ENCODE results near the gene ERV3-1.

The ERV3-1 gene

GRCh38 chr7:64990936-64991335, 15.6 kb downstream of the ERV3-1 start, which contains the start of gene ZNF117:
ZNF117 (minus strand) TSS chr7:64991036.
- whole genome bisulfite sequencing: 78% methylated on average over 4 of the region's 4 CpGs
- no peaks in the 10 kb centered on the region for H3K4me1 ChIP-seq (ENCODE audit: control insufficient read depth, insufficient read depth, low read depth, low read length)

GRCh38 chr7:64990216-64990615, 16.3 kb downstream of the ERV3-1 start:
- no peak overlapping the region for H3K9ac ChIP-seq (ENCODE audit: low read length)
- no peak overlapping the region for H3K27ac ChIP-seq (ENCODE audit: low read length, poor library complexity, severe bottlenecking)
- H3K4ac ChIP-seq (ENCODE audit: low read depth in 1 of 2, low read length in 2 of 2): no peak overlapping the region
- no peak overlapping the region for H3K23ac ChIP-seq (ENCODE audit: low read length in 2 of 2)
- H3K4me1 ChIP-seq (ENCODE audit: control insufficient read depth, insufficient read depth, low read depth, low read length): no peaks in the 10 kb centered on the region
- no peak overlapping the region for H2BK12ac ChIP-seq (ENCODE audit: low read length in 2 of 2)
- no peak overlapping the region for H3K18ac ChIP-seq (ENCODE audit: low read depth in 1 of 2, low read length in 2 of 2)
- no peak overlapping the region for H2BK15ac ChIP-seq (ENCODE audit: low read depth, poor library complexity, severe bottlenecking)
- 95% methylated on average over 7 of the region's 7 CpGs for WGBS
- H3K79me1 ChIP-seq (replicated peaks; ENCODE audit: low read length, poor library complexity, severe bottlenecking): peaks cover 3% of the 10 kb centered on the region
- H3K9me3 ChIP-seq (ENCODE audit: control insufficient read depth, low read length): peaks cover 94% of the 10 kb centered on the region
- H2AFZ ChIP-seq (ENCODE audit: low read depth, low read length): no peak overlapping the region
- no peak overlapping the region for H3K4me3 ChIP-seq (ENCODE audit: insufficient read depth in 1 of 2, low read depth in 1 of 2, low read length in 2 of 2)
- no peak overlapping the region for H3K4me2 ChIP-seq (ENCODE audit: low read length, poor library complexity, severe bottlenecking)
- peaks cover 13 to 19% of the 10 kb centered on the region in 2 experiments for H3K36me3 ChIP-seq (ENCODE audit: control insufficient read depth in 1 of 2, insufficient read depth in 2 of 2, low read depth in 1 of 2, low read length in 2 of 2)
- H4K8ac ChIP-seq (ENCODE audit: low read length): no peak overlapping the region
- no peaks in the 10 kb centered on the region for H3K27me3 ChIP-seq (ENCODE audit: control insufficient read depth in 1 of 2, insufficient read depth in 1 of 2, low read length in 2 of 2)
- no peak overlapping the region for H2BK5ac ChIP-seq (ENCODE audit: low read depth, low read length, poor library complexity, severe bottlenecking)
- no peak overlapping the region for H2BK120ac ChIP-seq (ENCODE audit: low read depth, low read length)
- H3K14ac ChIP-seq (ENCODE audit: low read length in 2 of 2): no peak overlapping the region
- H4K91ac ChIP-seq (ENCODE audit: low read length): no peak overlapping the region
- DNase-seq: no peak
- H2AK5ac ChIP-seq (ENCODE audit: low read length, severe bottlenecking): no peak overlapping the region

More at GRCh38 chr7:64990936-64991335, 15.6 kb downstream of the ERV3-1 start, which contains the start of gene ZNF117:
- H2BK120ac ChIP-seq (ENCODE audit: low read depth, low read length): no peak within 1 kb of the TSS
- no peak within 1 kb of the TSS for H3K4me2 ChIP-seq (ENCODE audit: low read length, poor library complexity, severe bottlenecking)
- H3K14ac ChIP-seq (ENCODE audit: low read length in 2 of 2): no peak within 1 kb of the TSS
- no peak within 1 kb of the TSS for H3K9ac ChIP-seq (ENCODE audit: low read length)
- H4K91ac ChIP-seq (ENCODE audit: low read length): no peak within 1 kb of the TSS
- H3K18ac ChIP-seq (ENCODE audit: low read depth in 1 of 2, low read length in 2 of 2): no peak within 1 kb of the TSS
- H3K9me3 ChIP-seq (ENCODE audit: control insufficient read depth, low read length): peaks cover 92% of the 10 kb centered on the region
- DNase-seq: no peak
- H3K27me3 ChIP-seq (ENCODE audit: control insufficient read depth in 1 of 2, insufficient read depth in 1 of 2, low read length in 2 of 2): no peaks in the 10 kb centered on the region
- no peak within 1 kb of the TSS for H3K23ac ChIP-seq (ENCODE audit: low read length in 2 of 2)
- no peak within 1 kb of the TSS for H4K8ac ChIP-seq (ENCODE audit: low read length)
- H2BK5ac ChIP-seq (ENCODE audit: low read depth, low read length, poor library complexity, severe bottlenecking): no peak within 1 kb of the TSS
- peaks cover 3% of the 10 kb centered on the region for H3K79me1 ChIP-seq (replicated peaks; ENCODE audit: low read length, poor library complexity, severe bottlenecking)
- H2BK15ac ChIP-seq (ENCODE audit: low read depth, poor library complexity, severe bottlenecking): no peak within 1 kb of the TSS
- H3K4ac ChIP-seq (ENCODE audit: low read depth in 1 of 2, low read length in 2 of 2): no peak within 1 kb of the TSS
- no peak within 1 kb of the TSS for H2AK5ac ChIP-seq (ENCODE audit: low read length, severe bottlenecking)
- no peak within 1 kb of the TSS for H2BK12ac ChIP-seq (ENCODE audit: low read length in 2 of 2)
- no peak within 1 kb of the TSS for H3K27ac ChIP-seq (ENCODE audit: low read length, poor library complexity, severe bottlenecking)
- peak within 1 kb of the TSS in 1 of 2 experiments; percentile 44 for H3K4me3 ChIP-seq (ENCODE audit: insufficient read depth in 1 of 2, low read depth in 1 of 2, low read length in 2 of 2)
- H2AFZ ChIP-seq (ENCODE audit: low read depth, low read length): no peak within 1 kb of the TSS
- peaks cover 13 to 16% of the 10 kb centered on the region in 2 experiments for H3K36me3 ChIP-seq (ENCODE audit: control insufficient read depth in 1 of 2, insufficient read depth in 2 of 2, low read depth in 1 of 2, low read length in 2 of 2)

GRCh38 chr7:64978497-64979203, 27.8 kb downstream of the ERV3-1 start:
- Histone ChIP-seq H2AK5ac (ENCODE audit: low read length, severe bottlenecking) (no peak overlapping the region), H3K4me3 (ENCODE audit: insufficient read depth in 1 of 2, low read depth in 1 of 2, low read length in 2 of 2) (peak overlapping the region in 1 of 2 experiments; percentile 62), H3K14ac (ENCODE audit: low read length in 2 of 2) (no peak overlapping the region), H3K27ac (ENCODE audit: low read length, poor library complexity, severe bottlenecking) (no peak overlapping the region), H2BK15ac (ENCODE audit: low read depth, poor library complexity, severe bottlenecking) (no peak overlapping the region), H3K4ac (ENCODE audit: low read depth in 1 of 2, low read length in 2 of 2) (no peak overlapping the region), H4K8ac (ENCODE audit: low read length) (no peak overlapping the region), H3K79me1 (replicated peaks; ENCODE audit: low read length, poor library complexity, severe bottlenecking) (no peaks in the 10 kb centered on the region), H2BK12ac (ENCODE audit: low read length in 2 of 2) (no peak overlapping the region), H3K9ac (ENCODE audit: low read length) (no peak overlapping the region), H3K36me3 (ENCODE audit: control insufficient read depth in 1 of 2, insufficient read depth in 2 of 2, low read depth in 1 of 2, low read length in 2 of 2) (peaks cover 0 to 43% of the 10 kb centered on the region in 2 experiments), H4K91ac (ENCODE audit: low read length) (no peak overlapping the region), H3K4me1 (ENCODE audit: control insufficient read depth, insufficient read depth, low read depth, low read length) (no peaks in the 10 kb centered on the region), H2BK120ac (ENCODE audit: low read depth, low read length) (no peak overlapping the region), H2AFZ (ENCODE audit: low read depth, low read length) (no peak overlapping the region), H3K4me2 (ENCODE audit: low read length, poor library complexity, severe bottlenecking) (no peak overlapping the region), H3K27me3 (ENCODE audit: control insufficient read depth in 1 of 2, insufficient read depth in 1 of 2, low read length in 2 of 2) (no peaks in the 10 kb centered on the region), H2BK5ac (ENCODE audit: low read depth, low read length, poor library complexity, severe bottlenecking) (no peak overlapping the region), H3K9me3 (ENCODE audit: control insufficient read depth, low read length) (peaks cover 99% of the 10 kb centered on the region), H3K23ac (ENCODE audit: low read length in 2 of 2) (no peak overlapping the region), H3K18ac (ENCODE audit: low read depth in 1 of 2, low read length in 2 of 2) (no peak overlapping the region)
- WGBS: 100% methylated on average over 2 of the region's 5 CpGs
- DNase-seq: no peak

- H2BK15ac ChIP-seq (ENCODE audit: low read depth, poor library complexity, severe bottlenecking): no peak overlapping the region
- H2BK120ac ChIP-seq (ENCODE audit: low read depth, low read length): no peak overlapping the region
- H3K23ac ChIP-seq (ENCODE audit: low read length in 2 of 2): no peak overlapping the region
- no peak overlapping the region for H3K4me2 ChIP-seq (ENCODE audit: low read length, poor library complexity, severe bottlenecking)
- H3K79me1 ChIP-seq (replicated peaks; ENCODE audit: low read length, poor library complexity, severe bottlenecking): no peaks in the 10 kb centered on the region
- H2BK5ac ChIP-seq (ENCODE audit: low read depth, low read length, poor library complexity, severe bottlenecking): no peak overlapping the region
- no peak overlapping the region for H3K14ac ChIP-seq (ENCODE audit: low read length in 2 of 2)
- H3K4ac ChIP-seq (ENCODE audit: low read depth in 1 of 2, low read length in 2 of 2): no peak overlapping the region
- no peak overlapping the region for H2AFZ ChIP-seq (ENCODE audit: low read depth, low read length)
- DNase-seq: no peak
- H4K8ac ChIP-seq (ENCODE audit: low read length): no peak overlapping the region
- H3K4me3 ChIP-seq (ENCODE audit: insufficient read depth in 1 of 2, low read depth in 1 of 2, low read length in 2 of 2): no peak overlapping the region
- H3K9me3 ChIP-seq (ENCODE audit: control insufficient read depth, low read length): peaks cover 61% of the 10 kb centered on the region
- no peak overlapping the region for H3K18ac ChIP-seq (ENCODE audit: low read depth in 1 of 2, low read length in 2 of 2)
- H3K27ac ChIP-seq (ENCODE audit: low read length, poor library complexity, severe bottlenecking): no peak overlapping the region
- no peaks in the 10 kb centered on the region for H3K36me3 ChIP-seq (ENCODE audit: control insufficient read depth in 1 of 2, insufficient read depth in 2 of 2, low read depth in 1 of 2, low read length in 2 of 2)
- no peak overlapping the region for H2AK5ac ChIP-seq (ENCODE audit: low read length, severe bottlenecking)
- no peaks in the 10 kb centered on the region for H3K27me3 ChIP-seq (ENCODE audit: control insufficient read depth in 1 of 2, insufficient read depth in 1 of 2, low read length in 2 of 2)
- no peak overlapping the region for H3K9ac ChIP-seq (ENCODE audit: low read length)
- H2BK12ac ChIP-seq (ENCODE audit: low read length in 2 of 2): no peak overlapping the region
- H3K4me1 ChIP-seq (ENCODE audit: control insufficient read depth, insufficient read depth, low read depth, low read length): no peaks in the 10 kb centered on the region
- H4K91ac ChIP-seq (ENCODE audit: low read length): no peak overlapping the region
Observed at GRCh38 chr7:64965594-64965993, 40.9 kb downstream of the ERV3-1 start.

Data from mesenchymal stem cell (in vitro differentiated cells and primary cell).